ENCODE measurements around the gene INPP5A.
"Not testable (repeated sequence)": the region's sequence is repeated elsewhere in the genome, so short reads cannot be mapped to it uniquely, and the experiment has no call there.

Gene INPP5A

GRCh38 chr10:132735341-132735775 lies 197.8 kb downstream of the INPP5A start:
- DNase-seq (ENCODE audit: insufficient read length, low spot score) (no peak), FAIRE-seq (no peak)
- TF ChIP-seq POU2F2 (IDR thresholded peaks at IDR 0.05; ENCODE audit: low read depth, low read length) (no peak), PAX5 (IDR thresholded peaks at IDR 0.05; ENCODE audit: insufficient read depth, low read length, severe bottlenecking) (no peak), SPI1 (IDR thresholded peaks at IDR 0.05; ENCODE audit: low read depth, low read length) (no peak), POLR2AphosphoS5 (IDR thresholded peaks at IDR 0.05; ENCODE audit: low read depth, low read length) (no peak), TAF1 (IDR thresholded peaks at IDR 0.05; ENCODE audit: low read depth, low read length) (no peak), POLR2A (IDR thresholded peaks at IDR 0.05; ENCODE audit: low read depth, low read length) (no peak)

GRCh38 chr10:132735923-132736391 lies 198.4 kb downstream of the INPP5A start:
- FAIRE-seq, result no peak
- TF ChIP-seq SPI1 (IDR thresholded peaks at IDR 0.05; ENCODE audit: low read depth, low read length), result no peak
- no peak for TF ChIP-seq PAX5 (IDR thresholded peaks at IDR 0.05; ENCODE audit: insufficient read depth, low read length, severe bottlenecking)
- TF ChIP-seq POU2F2 (IDR thresholded peaks at IDR 0.05; ENCODE audit: low read depth, low read length), result no peak
- TF ChIP-seq POLR2AphosphoS5 (IDR thresholded peaks at IDR 0.05; ENCODE audit: low read depth, low read length), result no peak
- TF ChIP-seq TAF1 (IDR thresholded peaks at IDR 0.05; ENCODE audit: low read depth, low read length), result no peak
- no peak for TF ChIP-seq POLR2A (IDR thresholded peaks at IDR 0.05; ENCODE audit: low read depth, low read length)
- no peak for DNase-seq (ENCODE audit: insufficient read length, low spot score)

GRCh38 chr10:132737390-132738048 lies 199.9 kb downstream of the INPP5A start:
- DNase-seq (ENCODE audit: insufficient read length, low spot score), result no peak
- TF ChIP-seq TAF1 (IDR thresholded peaks at IDR 0.05; ENCODE audit: low read depth, low read length) (no peak), POU2F2 (IDR thresholded peaks at IDR 0.05; ENCODE audit: low read depth, low read length) (no peak), PAX5 (IDR thresholded peaks at IDR 0.05; ENCODE audit: insufficient read depth, low read length, severe bottlenecking) (no peak), SPI1 (IDR thresholded peaks at IDR 0.05; ENCODE audit: low read depth, low read length) (no peak), POLR2AphosphoS5 (IDR thresholded peaks at IDR 0.05; ENCODE audit: low read depth, low read length) (no peak), POLR2A (IDR thresholded peaks at IDR 0.05; ENCODE audit: low read depth, low read length) (no peak)
- no peak for FAIRE-seq

- DNase-seq (ENCODE audit: insufficient read length, low spot score) (no peak), FAIRE-seq (no peak)
- TF ChIP-seq POLR2AphosphoS5 (IDR thresholded peaks at IDR 0.05; ENCODE audit: low read depth, low read length) (no peak), POLR2A (IDR thresholded peaks at IDR 0.05; ENCODE audit: low read depth, low read length) (no peak), TAF1 (IDR thresholded peaks at IDR 0.05; ENCODE audit: low read depth, low read length) (no peak), PAX5 (IDR thresholded peaks at IDR 0.05; ENCODE audit: insufficient read depth, low read length, severe bottlenecking) (no peak), SPI1 (IDR thresholded peaks at IDR 0.05; ENCODE audit: low read depth, low read length) (no peak), POU2F2 (IDR thresholded peaks at IDR 0.05; ENCODE audit: low read depth, low read length) (no peak)
These were observed 201.1 kb downstream of the INPP5A start for GRCh38 chr10:132738454-132739224.

- TF ChIP-seq PAX5 (IDR thresholded peaks at IDR 0.05; ENCODE audit: insufficient read depth, low read length, severe bottlenecking) (no peak), POLR2A (IDR thresholded peaks at IDR 0.05; ENCODE audit: low read depth, low read length) (no peak), SPI1 (IDR thresholded peaks at IDR 0.05; ENCODE audit: low read depth, low read length) (no peak), POLR2AphosphoS5 (IDR thresholded peaks at IDR 0.05; ENCODE audit: low read depth, low read length) (no peak), POU2F2 (IDR thresholded peaks at IDR 0.05; ENCODE audit: low read depth, low read length) (no peak), TAF1 (IDR thresholded peaks at IDR 0.05; ENCODE audit: low read depth, low read length) (no peak)
- DNase-seq (ENCODE audit: insufficient read length, low spot score), result no peak
- no peak for FAIRE-seq
These were observed 201.6 kb downstream of the INPP5A start for GRCh38 chr10:132739225-132739613.

GRCh38 chr10:132740588-132740987 lies 203.0 kb downstream of the INPP5A start:
- TF ChIP-seq POLR2A (IDR thresholded peaks at IDR 0.05; ENCODE audit: low read depth, low read length) (no peak), POU2F2 (IDR thresholded peaks at IDR 0.05; ENCODE audit: low read depth, low read length) (no peak), PAX5 (IDR thresholded peaks at IDR 0.05; ENCODE audit: insufficient read depth, low read length, severe bottlenecking) (no peak), POLR2AphosphoS5 (IDR thresholded peaks at IDR 0.05; ENCODE audit: low read depth, low read length) (no peak), SPI1 (IDR thresholded peaks at IDR 0.05; ENCODE audit: low read depth, low read length) (no peak), TAF1 (IDR thresholded peaks at IDR 0.05; ENCODE audit: low read depth, low read length) (no peak)
- no peak for FAIRE-seq
- DNase-seq (ENCODE audit: insufficient read length, low spot score), result no peak

- DNase-seq (ENCODE audit: insufficient read length, low spot score) (no peak), FAIRE-seq (no peak)
- no peak for TF ChIP-seq SPI1 (IDR thresholded peaks at IDR 0.05; ENCODE audit: low read depth, low read length)
These were observed 204.7 kb downstream of the INPP5A start for GRCh38 chr10:132742167-132742836.

GRCh38 chr10:132742837-132743194 lies 205.2 kb downstream of the INPP5A start:
- no peak for DNase-seq (ENCODE audit: insufficient read length, low spot score)
- no peak for FAIRE-seq
- TF ChIP-seq SPI1 (IDR thresholded peaks at IDR 0.05; ENCODE audit: low read depth, low read length) (no peak), POLR2AphosphoS5 (IDR thresholded peaks at IDR 0.05; ENCODE audit: low read depth, low read length) (no peak), POU2F2 (IDR thresholded peaks at IDR 0.05; ENCODE audit: low read depth, low read length) (no peak), PAX5 (IDR thresholded peaks at IDR 0.05; ENCODE audit: insufficient read depth, low read length, severe bottlenecking) (no peak), TAF1 (IDR thresholded peaks at IDR 0.05; ENCODE audit: low read depth, low read length) (no peak), POLR2A (IDR thresholded peaks at IDR 0.05; ENCODE audit: low read depth, low read length) (no peak)

- not testable (repeated sequence) for DNase-seq (ENCODE audit: insufficient read length, low spot score); FAIRE-seq
These were observed 205.8 kb downstream of the INPP5A start for GRCh38 chr10:132743196-132743924.
